NCI-H1105 (cell line): ENCODE results near the gene ALOX12.
A peak's percentile ranks its signal among the peaks of the same experiment; 100 is the strongest.

Source experiments
- DNase-seq: peaks from one replicate; lab custom pipeline; 2025; lab: John Stamatoyannopoulos, UW

ALOX12 gene

GRCh38 chr17:7002288-7003047, 6.6 kb downstream of the ALOX12 start:
- no peak for DNase-seq

GRCh38 chr17:7003745-7004144, 7.9 kb downstream of the ALOX12 start:
- DNase-seq, result no peak

- peak; percentile 64 for DNase-seq
These were observed 8.8 kb downstream of the ALOX12 start for GRCh38 chr17:7004398-7005253.

GRCh38 chr17:7005716-7006115, 9.9 kb downstream of the ALOX12 start:
- DNase-seq, result no peak

GRCh38 chr17:7007143-7007542, 11.3 kb downstream of the ALOX12 start:
- DNase-seq, result no peak

GRCh38 chr17:7010523-7010922, 14.7 kb downstream of the ALOX12 start:
- no peak for DNase-seq

GRCh38 chr17:7011415-7011814, 15.6 kb downstream of the ALOX12 start:
- no peak for DNase-seq

GRCh38 chr17:7011942-7012254, 16.0 kb downstream of the ALOX12 start:
- no peak for DNase-seq

GRCh38 chr17:7014261-7014994, 18.6 kb downstream of the ALOX12 start:
- DNase-seq, result peak; percentile 97

- DNase-seq, result no peak
These were observed 19.4 kb downstream of the ALOX12 start for GRCh38 chr17:7014995-7015958.

GRCh38 chr17:7016418-7016817, 20.6 kb downstream of the ALOX12 start:
- DNase-seq, result no peak

GRCh38 chr17:7016886-7017826, 21.3 kb downstream of the ALOX12 start:
- no peak for DNase-seq

- DNase-seq, result no peak
These were observed 22.0 kb downstream of the ALOX12 start for GRCh38 chr17:7017827-7018200.

- no peak for DNase-seq
These were observed 22.6 kb downstream of the ALOX12 start for GRCh38 chr17:7018331-7018964.

- DNase-seq, result no peak
These were observed 23.5 kb downstream of the ALOX12 start for GRCh38 chr17:7019367-7019766.

GRCh38 chr17:7019839-7020519, 24.1 kb downstream of the ALOX12 start:
- DNase-seq, result peak; percentile 71

- DNase-seq, result no peak
These were observed 25.2 kb downstream of the ALOX12 start for GRCh38 chr17:7020894-7021664.

GRCh38 chr17:7021993-7022778, 26.3 kb downstream of the ALOX12 start:
- peak; percentile 62 for DNase-seq
